IMR-90 (cell line): Measurements from ENCODE around the gene ARHGAP32. TPM values are rescaled to one million over a fixed set of nuclear protein-coding genes. Genes with fewer than 3 reads are reported as not detected.

Source experiments
- ATAC-seq: fragments of 200-7000 bp; cut with Tn5 transposase; 2 replicates; pipeline ENCODE4 v1.9.1; 2020; ENCODE audit warnings: low read depth, mild to moderate bottlenecking, moderate library complexity
- BruUV-seq: library from RNA; stranded (reverse); fragments of 400-500 nt; replicated peaks from 2 replicates; lab custom pipeline; 2021; lab: Mats Ljungman, UMichigan
- CTCF ChIA-PET: fragments of 300-600 bp; formaldehyde crosslinking; extraction: SDS; loops from one replicate; lab custom pipeline; 2021; ENCODE audit warnings: antibody characterized with exemption; lab: Yijun Ruan, JAX
- POLR2A ChIA-PET: fragments of 300-600 bp; sonication (Branson Sonifier 250); formaldehyde crosslinking; loops from one replicate; lab custom pipeline; 2022; ENCODE audit warnings: antibody characterized with exemption; ENCODE audit not compliant: unreplicated experiment; lab: Charles Lee
- DNase-seq: peaks from one replicate; pipeline ENCODE4 v3.0.0; 2013
- H2AFZ ChIP-seq: replicated peaks from 2 replicates; pipeline ENCODE3; 2013; ENCODE audit warnings: low read length, mild to moderate bottlenecking; ENCODE audit not compliant: poor library complexity
- H2AK5ac ChIP-seq: 2 replicates; pipeline ENCODE4 v1.6.1; 2013; ENCODE audit warnings: low read depth, low read length, inconsistent platforms
- H2AK9ac ChIP-seq: replicated peaks from 2 replicates; pipeline ENCODE3; 2013; ENCODE audit warnings: mild to moderate bottlenecking, low read depth, low read length, moderate library complexity; ENCODE audit not compliant: poor library complexity
- H2BK120ac ChIP-seq: 2 replicates; pipeline ENCODE4 v1.6.1; 2013; ENCODE audit warnings: low read depth, low read length, inconsistent platforms
- H2BK15ac ChIP-seq: 3 replicates; pipeline ENCODE4 v1.6.1; 2013; ENCODE audit warnings: low read depth, low read length, inconsistent platforms
- H2BK20ac ChIP-seq: 2 replicates; pipeline ENCODE4 v1.6.1; 2013; ENCODE audit warnings: low read depth, mild to moderate bottlenecking, inconsistent platforms, low read length, moderate library complexity
- H2BK5ac ChIP-seq: 2 replicates; pipeline ENCODE4 v1.6.1; 2013; ENCODE audit warnings: mild to moderate bottlenecking, low read depth, low read length, inconsistent platforms; ENCODE audit not compliant: poor library complexity, severe bottlenecking
- H3K14ac ChIP-seq: replicated peaks from 2 replicates; pipeline ENCODE4 v1.6.1; 2013; ENCODE audit warnings: low read depth, low read length, inconsistent platforms
- H3K18ac ChIP-seq: 2 replicates; pipeline ENCODE4 v1.6.1; 2013; ENCODE audit warnings: low read depth, low read length, control low read depth
- H3K23ac ChIP-seq: 2 replicates; pipeline ENCODE4 v1.6.1; 2013; ENCODE audit warnings: low read depth, low read length, inconsistent platforms
- H3K27ac ChIP-seq: 2 replicates; pipeline ENCODE4 v1.5.1; 2013; ENCODE audit warnings: mild to moderate bottlenecking, control low read depth, low read length; ENCODE audit not compliant: insufficient read depth
- H3K27me3 ChIP-seq: 2 replicates; pipeline ENCODE4 v1.6.1; 2013; ENCODE audit warnings: low read length; ENCODE audit not compliant: control insufficient read depth, insufficient read depth
- H3K36me3 ChIP-seq: 2 replicates; pipeline ENCODE4 v1.6.1; 2013; ENCODE audit warnings: low read length, mixed read lengths; ENCODE audit not compliant: control insufficient read depth, insufficient read depth
- H3K4ac ChIP-seq: 2 replicates; pipeline ENCODE4 v1.6.1; 2013; ENCODE audit warnings: low read depth, low read length, inconsistent platforms
- H3K4me1 ChIP-seq: 2 replicates; pipeline ENCODE4 v1.6.1; 2013; ENCODE audit warnings: low read length, mixed read lengths; ENCODE audit not compliant: control insufficient read depth, insufficient read depth
- H3K4me2 ChIP-seq: 2 replicates; pipeline ENCODE4 v1.6.1; 2013; ENCODE audit warnings: low read depth, mild to moderate bottlenecking, control low read depth, low read length, moderate library complexity
- H3K4me3 ChIP-seq: 2 replicates; pipeline ENCODE4 v1.5.1; 2013; ENCODE audit warnings: low read depth, mild to moderate bottlenecking, control low read depth, low read length, moderate library complexity; ENCODE audit not compliant: insufficient read depth
- H3K56ac ChIP-seq: 2 replicates; pipeline ENCODE4 v1.6.1; 2013; ENCODE audit warnings: low read length, inconsistent platforms; ENCODE audit not compliant: insufficient read depth; ENCODE audit errors: extremely low read depth
- H3K79me1 ChIP-seq, 2 experiments: 2 replicates each; pipeline ENCODE4 v1.6.1; 2013; ENCODE audit warnings: low read length in 2 of 2, inconsistent platforms in 1 of 2, low read depth in 1 of 2
- H3K9ac ChIP-seq: 2 replicates; pipeline ENCODE4 v1.6.1; 2013; ENCODE audit warnings: low read depth, low read length, control low read depth
- H3K9me1 ChIP-seq: 2 replicates; pipeline ENCODE4 v1.6.1; 2013; ENCODE audit warnings: low read length, inconsistent platforms; ENCODE audit not compliant: insufficient read depth
- H3K9me3 ChIP-seq: 2 replicates; pipeline ENCODE4 v1.6.1; 2013; ENCODE audit warnings: low read length; ENCODE audit not compliant: control insufficient read depth, insufficient read depth
- H4K20me1 ChIP-seq: 2 replicates; pipeline ENCODE4 v1.6.1; 2013; ENCODE audit warnings: low read length, inconsistent platforms; ENCODE audit not compliant: insufficient read depth
- H4K5ac ChIP-seq: 2 replicates; pipeline ENCODE4 v1.6.1; 2013; ENCODE audit warnings: mild to moderate bottlenecking, low read depth, low read length, control low read depth
- H4K8ac ChIP-seq, 2 experiments: 2 replicates each; pipeline ENCODE4 v1.6.1; 2013; ENCODE audit warnings: low read depth in 2 of 2, low read length in 2 of 2, control low read depth in 1 of 2, inconsistent platforms in 1 of 2
- H4K91ac ChIP-seq: 2 replicates; pipeline ENCODE4 v1.6.1; 2013; ENCODE audit warnings: low read depth, low read length, inconsistent platforms; ENCODE audit not compliant: insufficient read depth
- BHLHE40 ChIP-seq: fragments of 150-350 bp; IDR thresholded peaks from 2 replicates; pipeline ENCODE4 v1.6.1; 2016; ENCODE audit warnings: mild to moderate bottlenecking, low read depth, low read length
- CEBPB ChIP-seq: IDR thresholded peaks from 2 replicates; pipeline ENCODE4 v1.6.1; 2012; ENCODE audit warnings: low read depth, low read length, improper control_type of control experiment
- CHD1 ChIP-seq: IDR thresholded peaks from 2 replicates; pipeline ENCODE4 v1.6.1; 2012; ENCODE audit warnings: low read depth, low read length, improper control_type of control experiment
- FOS ChIP-seq: fragments of 150-350 bp; IDR thresholded peaks from 2 replicates; pipeline ENCODE4 v1.6.1; 2016; ENCODE audit warnings: low read depth, low read length
- MAFK ChIP-seq: IDR thresholded peaks from 2 replicates; pipeline ENCODE4 v1.6.1; 2012; ENCODE audit warnings: low read depth, low read length, improper control_type of control experiment
- MAZ ChIP-seq: IDR thresholded peaks from 2 replicates; pipeline ENCODE4 v1.6.1; 2012; ENCODE audit warnings: low read depth, mild to moderate bottlenecking, low read length, improper control_type of control experiment, moderate library complexity, borderline replicate concordance
- MXI1 ChIP-seq: IDR thresholded peaks from 2 replicates; pipeline ENCODE4 v1.6.1; 2012; ENCODE audit warnings: low read depth, mild to moderate bottlenecking, low read length, moderate library complexity, borderline replicate concordance
- NFE2L2 ChIP-seq: fragments of 150-350 bp; IDR thresholded peaks from 2 replicates; pipeline ENCODE4 v1.6.1; 2016; ENCODE audit warnings: low read depth, mild to moderate bottlenecking, low read length
- POLR2A ChIP-seq: IDR thresholded peaks from 2 replicates; pipeline ENCODE4 v1.6.1; 2012; ENCODE audit warnings: mild to moderate bottlenecking, low read depth, low read length
- RAD21 ChIP-seq: IDR thresholded peaks from 2 replicates; pipeline ENCODE4 v1.6.1; 2012; ENCODE audit warnings: low read length, improper control_type of control experiment
- RCOR1 ChIP-seq: IDR thresholded peaks from 2 replicates; pipeline ENCODE4 v1.6.1; 2012; ENCODE audit warnings: mild to moderate bottlenecking, low read length, improper control_type of control experiment; ENCODE audit not compliant: insufficient replicate concordance
- USF2 ChIP-seq: fragments of 150-350 bp; IDR thresholded peaks from 2 replicates; pipeline ENCODE4 v1.6.1; 2017; ENCODE audit warnings: mild to moderate bottlenecking, antibody characterized with exemption, low read length, low read depth
- WGBS, 2 experiments: methylation state at CpG; one replicate each; pipeline versions ENCODE4 v1.1.5 to v1.1.7; 2013; ENCODE audit warnings: missing lambda C conversion rate in 2 of 2; ENCODE audit not compliant: insufficient read length in 1 of 2; ENCODE audit errors: extremely low coverage in 2 of 2; 5-methylcytosine and 5-hydroxymethylcytosine counted together
- dilution Hi-C: fragments of 300-500 bp; cut with HindIII; formaldehyde crosslinking; loops from one replicate; pipeline ENCODE4 v1.14.3; 2018; ENCODE audit warnings: low sequenced_read_pairs; ENCODE audit not compliant: unreplicated experiment
- in situ Hi-C: fragments of 300-500 bp; cut with MboI; formaldehyde crosslinking; loops from 3 replicates; pipeline ENCODE4 v1.14.3; 2019; ENCODE audit warnings: low sequenced_read_pairs, inconsistent platforms, mixed read lengths
- intact Hi-C: fragments of 100-400 bp; cut with micrococcal nuclease; formaldehyde crosslinking; loops from 2 replicates; pipeline ENCODE4 v1.10.0; 2022
- polyA plus RNA-seq, 3 experiments: library from polyadenylated mRNA; depleted of rRNA; stranded (reverse); fragments of >200 nt; gene quantifications; 2 replicates each; pipeline ENCODE4 v1.2.3, GENCODE V29; 2012; ENCODE audit warnings: low replicate concordance in 1 of 3
- total RNA-seq: library from RNA; depleted of rRNA; stranded (reverse); fragments of >200 nt; gene quantifications from 2 replicates; pipeline ENCODE4 v1.2.3, GENCODE V29; 2012
- TF ChIP-seq, protein P1 (sequence below): fragments of 150-350 bp; IDR thresholded peaks from 2 replicates; pipeline ENCODE4 v1.6.1; 2016; ENCODE audit warnings: low read depth, mild to moderate bottlenecking, low read length, moderate library complexity, borderline replicate concordance
- TF ChIP-seq, protein P2 (sequence below): conservative IDR thresholded peaks from 2 replicates; pipeline ENCODE4 v1.5.1; 2012; ENCODE audit warnings: mild to moderate bottlenecking, low read depth, low read length, improper control_type of control experiment

The ARHGAP32 gene
- total and polyA plus RNA-seq, 2 of the 4 experiments (the other 2 are of a cell fraction): 4.1 to 8.4 TPM

- H3K27ac ChIP-seq: no peak overlapping the region
- dilution Hi-C loops: no loop called here
- H3K9me3 ChIP-seq: no peaks in the 10 kb centered on the region
- no peak overlapping the region for H2BK5ac ChIP-seq
- ChIA-PET POLR2A (no interaction called here), CTCF (interaction anchor here (0.5 to 1.0 kb wide), 2 partner anchors 226 to 232 kb away, joined by 3 read pairs; no protein-coding TSS in a partner anchor)
- in situ Hi-C loops: loop anchor here (25.0 kb wide), 1 partner anchor 635 kb away; no protein-coding TSS in a partner anchor
- DNase-seq (no peak), ATAC-seq (no peak)
- no peak overlapping the region for H3K14ac ChIP-seq
- intact Hi-C loops: no loop called here
- H3K36me3 ChIP-seq: no peaks in the 10 kb centered on the region
- no TSS peak for BruUV-seq
- peaks cover 4% of the 10 kb centered on the region; the same call in 1 of the 2 replicates for H3K9me1 ChIP-seq
- H3K4ac ChIP-seq: no peak overlapping the region
- H2AK9ac ChIP-seq: no peak overlapping the region
- no CpG with 5 or more reads among the region's 1 CpG for WGBS, 2 experiments
- no peak overlapping the region for H2AFZ ChIP-seq
- H3K4me1 ChIP-seq: no peaks in the 10 kb centered on the region
- H3K27me3 ChIP-seq: no peaks in the 10 kb centered on the region
- H2BK120ac ChIP-seq: no peak overlapping the region
- no peak overlapping the region for H3K56ac ChIP-seq
- no peak overlapping the region for H4K5ac ChIP-seq
- H4K8ac ChIP-seq: no peak overlapping the region
- TF ChIP-seq, protein P1, sequence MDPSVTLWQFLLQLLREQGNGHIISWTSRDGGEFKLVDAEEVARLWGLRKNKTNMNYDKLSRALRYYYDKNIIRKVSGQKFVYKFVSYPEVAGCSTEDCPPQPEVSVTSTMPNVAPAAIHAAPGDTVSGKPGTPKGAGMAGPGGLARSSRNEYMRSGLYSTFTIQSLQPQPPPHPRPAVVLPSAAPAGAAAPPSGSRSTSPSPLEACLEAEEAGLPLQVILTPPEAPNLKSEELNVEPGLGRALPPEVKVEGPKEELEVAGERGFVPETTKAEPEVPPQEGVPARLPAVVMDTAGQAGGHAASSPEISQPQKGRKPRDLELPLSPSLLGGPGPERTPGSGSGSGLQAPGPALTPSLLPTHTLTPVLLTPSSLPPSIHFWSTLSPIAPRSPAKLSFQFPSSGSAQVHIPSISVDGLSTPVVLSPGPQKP: no peak
- TF ChIP-seq USF2 (no peak), POLR2A (no peak), BHLHE40 (no peak), CEBPB (no peak), MAFK (no peak), MAZ (no peak), RAD21 (no peak), CHD1 (no peak), FOS (no peak), NFE2L2 (no peak), MXI1 (no peak), RCOR1 (no peak)
- TF ChIP-seq, protein P2, sequence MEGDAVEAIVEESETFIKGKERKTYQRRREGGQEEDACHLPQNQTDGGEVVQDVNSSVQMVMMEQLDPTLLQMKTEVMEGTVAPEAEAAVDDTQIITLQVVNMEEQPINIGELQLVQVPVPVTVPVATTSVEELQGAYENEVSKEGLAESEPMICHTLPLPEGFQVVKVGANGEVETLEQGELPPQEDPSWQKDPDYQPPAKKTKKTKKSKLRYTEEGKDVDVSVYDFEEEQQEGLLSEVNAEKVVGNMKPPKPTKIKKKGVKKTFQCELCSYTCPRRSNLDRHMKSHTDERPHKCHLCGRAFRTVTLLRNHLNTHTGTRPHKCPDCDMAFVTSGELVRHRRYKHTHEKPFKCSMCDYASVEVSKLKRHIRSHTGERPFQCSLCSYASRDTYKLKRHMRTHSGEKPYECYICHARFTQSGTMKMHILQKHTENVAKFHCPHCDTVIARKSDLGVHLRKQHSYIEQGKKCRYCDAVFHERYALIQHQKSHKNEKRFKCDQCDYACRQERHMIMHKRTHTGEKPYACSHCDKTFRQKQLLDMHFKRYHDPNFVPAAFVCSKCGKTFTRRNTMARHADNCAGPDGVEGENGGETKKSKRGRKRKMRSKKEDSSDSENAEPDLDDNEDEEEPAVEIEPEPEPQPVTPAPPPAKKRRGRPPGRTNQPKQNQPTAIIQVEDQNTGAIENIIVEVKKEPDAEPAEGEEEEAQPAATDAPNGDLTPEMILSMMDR: no peak
- no peak overlapping the region for H3K23ac ChIP-seq
- H4K91ac ChIP-seq: no peak overlapping the region
- no peak overlapping the region for H2BK15ac ChIP-seq
- no peaks in the 10 kb centered on the region for H4K20me1 ChIP-seq
- no peak overlapping the region for H3K4me2 ChIP-seq
- no peak overlapping the region for H3K18ac ChIP-seq
- no peak overlapping the region for H3K9ac ChIP-seq
- no peak overlapping the region for H2BK20ac ChIP-seq
- no peak overlapping the region for H2AK5ac ChIP-seq
- no peaks in the 10 kb centered on the region; a peak in 1 of 4 replicates for H3K79me1 ChIP-seq
- H3K4me3 ChIP-seq: no peak overlapping the region
Measured at GRCh38 chr11:129102756-129103155, 89.4 kb downstream of the ARHGAP32 start.
